GM19438 (cell line): ENCODE measurements around the gene PIP4K2C.

ENCODE experiments used
- ATAC-seq: cut with Tn5 transposase; IDR thresholded peaks from one replicate; pipeline ENCODE4 v1.9.1; 2021; ENCODE audit warnings: low read depth; ENCODE audit not compliant: unreplicated experiment

PIP4K2C gene

GRCh38 chr12:57619434-57620244 is 28.6 kb downstream of the PIP4K2C start:
- ATAC-seq = no peak

DNA sequence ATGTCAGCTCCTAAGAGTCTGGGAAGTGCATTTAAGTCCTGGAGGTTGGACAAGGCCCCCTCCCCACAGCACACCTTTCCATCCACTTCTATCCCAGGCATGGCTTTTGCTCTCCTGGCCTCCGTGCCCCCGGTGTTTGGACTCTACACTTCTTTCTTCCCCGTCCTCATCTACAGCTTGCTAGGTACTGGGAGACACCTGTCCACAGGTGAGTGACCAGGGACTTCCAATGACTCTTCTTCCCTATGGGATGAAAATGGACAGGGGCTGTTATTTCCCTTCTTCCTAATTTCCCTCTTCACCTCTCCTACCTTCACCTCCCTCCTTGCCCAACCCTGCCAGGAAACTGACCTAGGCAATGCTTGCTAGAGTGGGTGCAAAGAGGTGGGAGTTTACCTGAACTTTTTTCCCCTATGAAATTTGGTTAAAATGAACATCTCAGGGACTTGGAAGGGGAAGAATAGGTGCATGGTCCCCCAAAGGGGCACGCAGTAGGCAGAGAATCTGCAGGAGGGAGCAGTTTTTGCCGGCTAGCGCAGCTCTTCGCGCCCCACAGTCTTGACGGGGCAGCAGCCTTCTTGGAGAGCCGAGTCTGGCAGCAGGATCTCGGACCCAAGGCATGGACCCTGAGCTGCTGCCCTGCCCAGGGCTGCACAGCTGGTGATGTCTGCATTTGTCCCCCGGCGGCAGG is 29.4 kb downstream of the PIP4K2C start:
- ATAC-seq = no peak

- ATAC-seq = no peak
These were observed 30.0 kb downstream of the PIP4K2C start for GRCh38 chr12:57620936-57621496.

DNA sequence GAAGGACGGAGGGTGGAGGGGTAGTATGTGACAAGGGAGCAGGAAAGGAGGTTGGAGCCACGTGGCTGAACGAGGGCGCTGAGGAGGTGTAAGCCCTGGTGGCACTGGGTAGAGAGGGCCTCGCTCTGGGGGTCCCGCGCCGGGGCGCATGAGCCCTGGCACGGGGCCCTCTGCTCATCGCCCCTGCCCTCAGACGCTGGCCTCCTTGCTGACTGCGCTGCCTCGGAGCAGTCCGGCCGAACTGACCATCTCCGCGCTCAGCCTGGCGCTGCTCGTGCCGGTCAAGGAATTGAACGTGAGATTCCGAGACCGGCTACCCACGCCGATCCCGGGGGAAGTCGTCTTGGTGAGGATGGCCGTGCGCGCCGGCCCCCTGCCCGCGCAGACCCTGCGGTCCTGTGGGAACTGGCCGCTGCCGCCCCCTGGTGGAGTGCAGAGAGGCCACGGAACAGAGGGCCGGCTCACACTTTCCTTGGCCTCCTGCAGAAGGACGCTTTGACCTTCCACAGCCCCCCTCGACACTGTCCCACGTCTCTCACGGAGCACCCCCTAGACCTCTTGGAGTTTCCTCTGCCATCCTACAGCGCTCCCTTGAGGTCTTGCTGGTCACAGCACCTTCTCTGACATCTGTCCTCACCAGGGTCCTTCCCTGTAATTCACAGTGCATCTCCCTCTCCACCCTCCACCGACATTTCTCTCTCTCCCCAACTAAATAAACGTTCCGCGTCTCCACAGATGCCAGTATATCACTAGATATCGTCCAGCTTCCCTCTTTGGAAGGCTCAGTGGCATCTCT is 30.7 kb downstream of the PIP4K2C start:
- ATAC-seq = peak; percentile 61

GRCh38 chr12:57622293-57623245 is 31.6 kb downstream of the PIP4K2C start:
- ATAC-seq = no peak

DNA sequence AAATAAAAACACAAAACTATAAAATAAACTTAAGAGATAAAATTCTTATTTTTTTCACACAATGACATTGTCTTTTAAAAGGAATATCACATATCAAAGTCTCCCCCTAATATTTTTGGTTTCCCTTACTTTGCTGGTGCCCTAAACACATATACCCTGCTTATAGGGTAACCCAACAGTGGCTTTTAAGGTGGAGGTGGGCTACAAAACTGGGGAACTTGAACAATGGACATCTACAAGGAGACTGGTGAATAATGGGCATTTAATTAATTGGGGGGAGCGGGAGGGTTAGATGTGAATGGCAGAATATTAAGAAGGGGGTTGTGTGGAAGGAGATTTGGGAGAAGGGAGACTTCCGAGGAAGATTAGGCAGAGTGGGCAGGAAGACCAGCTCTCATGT is 32.4 kb downstream of the PIP4K2C start:
- no peak for ATAC-seq

DNA sequence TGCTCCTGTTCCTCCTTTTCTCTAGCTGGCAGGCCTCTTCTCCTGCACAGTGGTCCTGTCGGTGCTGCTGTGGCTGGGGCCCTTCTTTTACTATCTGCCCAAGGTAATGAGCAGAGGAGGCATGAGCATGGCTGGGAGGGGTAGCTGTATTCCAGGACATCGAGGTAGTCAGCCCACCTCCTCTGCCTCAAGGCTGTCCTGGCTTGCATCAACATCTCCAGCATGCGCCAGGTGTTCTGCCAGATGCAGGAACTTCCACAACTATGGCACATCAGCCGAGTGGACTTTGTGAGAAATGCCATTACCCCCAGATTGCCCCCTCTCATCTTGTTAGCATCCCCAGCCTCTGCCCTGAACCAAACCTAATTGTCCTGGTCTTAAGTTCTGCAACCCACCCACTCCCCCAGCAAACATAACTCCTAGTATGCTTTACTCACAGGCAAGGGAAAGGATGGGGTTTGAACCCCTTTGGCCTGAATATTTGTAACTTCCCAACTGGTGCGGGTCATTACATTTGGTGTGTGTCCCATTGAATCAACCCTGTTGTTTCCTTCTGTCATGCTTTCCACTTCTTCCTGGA is 32.9 kb downstream of the PIP4K2C start:
- no peak for ATAC-seq

- no peak for ATAC-seq
These were observed 33.6 kb downstream of the PIP4K2C start for GRCh38 chr12:57624441-57625220.

- ATAC-seq = no peak
These were observed 34.5 kb downstream of the PIP4K2C start for GRCh38 chr12:57625261-57626032.

DNA sequence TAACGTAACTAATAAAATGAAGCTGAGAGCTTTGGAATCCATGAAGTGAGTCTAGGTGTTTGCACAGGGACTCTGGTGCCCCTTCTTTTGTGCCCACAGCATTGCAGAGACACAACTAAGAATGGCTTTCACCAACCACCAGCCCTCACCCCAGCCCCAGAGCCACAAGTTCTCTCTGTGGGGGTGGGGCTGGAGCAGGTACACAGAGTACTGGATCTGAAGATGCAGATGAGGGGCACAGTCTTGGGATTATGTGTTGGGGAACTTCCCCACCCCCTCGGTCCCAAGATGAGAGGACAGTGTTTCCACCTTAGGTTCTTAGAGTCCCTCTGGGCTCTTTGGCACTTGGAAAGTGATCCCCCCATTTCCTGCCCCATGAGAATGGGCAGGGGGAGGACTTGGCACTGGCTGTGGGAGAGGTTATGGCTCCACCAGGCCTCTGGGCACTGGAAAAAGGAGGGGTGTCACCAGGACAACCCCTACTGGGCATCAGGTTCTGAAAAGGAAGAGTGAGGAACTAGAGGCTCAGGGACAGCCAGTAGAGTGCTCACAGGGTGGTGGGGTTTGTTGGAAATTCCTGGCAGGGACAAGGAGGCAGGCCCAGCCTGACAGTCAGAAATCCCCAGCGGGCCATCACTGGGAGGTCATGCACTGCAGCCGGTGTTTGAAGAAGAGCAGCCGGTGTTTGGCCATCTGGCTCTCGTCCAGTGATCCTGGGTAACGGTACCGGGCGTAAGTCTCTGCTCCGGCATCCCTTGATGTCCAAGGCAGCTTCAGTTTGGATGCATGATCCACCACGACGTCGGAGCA is 35.3 kb downstream of the PIP4K2C start:
- no peak for ATAC-seq

DNA sequence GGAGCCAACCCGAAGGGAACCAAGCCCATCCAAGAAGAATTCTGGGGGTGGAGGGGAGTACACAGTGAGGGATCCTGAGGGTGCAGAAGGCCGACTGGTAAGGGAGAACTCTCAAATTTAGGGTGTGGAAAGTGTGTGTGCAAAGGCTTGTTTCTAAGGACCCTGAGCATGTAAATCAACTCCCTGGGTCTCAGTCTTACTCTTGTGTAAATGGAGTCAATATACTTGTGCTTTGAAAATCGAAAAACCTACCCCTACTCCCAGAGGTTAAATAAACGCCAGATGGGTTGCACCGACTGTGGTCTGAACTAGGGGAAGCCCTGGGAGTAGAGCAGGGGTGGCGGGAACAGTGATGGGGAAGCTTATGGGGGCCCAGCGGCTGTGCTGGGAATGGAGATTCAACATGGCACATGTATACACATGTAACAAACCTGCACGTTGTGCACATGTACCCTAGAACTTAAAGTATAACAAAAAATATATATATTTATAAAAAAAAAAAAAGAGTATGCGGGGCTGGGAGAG is 36.0 kb downstream of the PIP4K2C start:
- no peak for ATAC-seq

GRCh38 chr12:57627501-57628279 is 36.7 kb downstream of the PIP4K2C start:
- ATAC-seq = no peak

- no peak for ATAC-seq
These were observed 37.5 kb downstream of the PIP4K2C start for GRCh38 chr12:57628280-57629191.

DNA sequence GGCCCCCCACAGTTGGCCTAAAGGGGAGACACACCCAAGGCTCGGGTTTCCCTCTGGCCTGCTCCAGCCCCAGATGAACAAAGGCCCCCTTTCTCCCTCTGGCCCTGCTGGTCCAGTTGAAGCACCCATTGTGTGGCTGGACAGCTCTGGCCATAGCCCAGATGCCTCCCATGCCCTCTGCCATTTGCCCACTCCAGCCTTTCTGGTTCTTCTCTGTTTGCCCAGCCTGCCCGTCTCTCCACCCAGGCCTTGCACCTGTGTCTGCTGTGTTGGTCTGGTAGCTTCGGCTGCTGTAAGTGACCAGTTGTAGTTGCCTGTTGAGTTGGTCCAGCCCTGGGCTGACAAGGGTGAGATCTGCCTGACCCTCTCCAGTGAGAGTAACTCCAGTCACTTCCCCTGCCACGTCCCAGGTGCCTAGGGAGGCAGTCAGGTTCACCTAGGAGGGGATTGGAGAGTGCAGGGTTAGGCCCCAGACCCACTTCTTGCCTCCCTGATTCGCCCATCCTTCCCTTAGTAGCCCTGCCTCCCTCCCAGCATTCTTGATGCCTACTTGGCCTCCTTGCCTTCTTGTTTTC is 39.0 kb downstream of the PIP4K2C start:
- no peak for ATAC-seq
